H9 (cell line): ENCODE measurements around the gene TBC1D7. TPM values are rescaled to one million over a fixed set of nuclear protein-coding genes. Genes with fewer than 3 reads are reported as not detected.

ENCODE experiments used
- DNase-seq: peaks from one replicate; pipeline ENCODE4 v3.0.0-alpha.2; 2017
- H2AFZ ChIP-seq: one replicate; pipeline ENCODE4 v1.6.1; 2013; ENCODE audit warnings: mild to moderate bottlenecking, low read length, control low read depth, moderate library complexity
- H2AK5ac ChIP-seq: 2 replicates; pipeline ENCODE4 v1.6.1; 2013; ENCODE audit warnings: low read length, control low read depth, mixed read lengths; ENCODE audit not compliant: insufficient read length
- H2BK120ac ChIP-seq: one replicate; pipeline ENCODE4 v1.6.1; 2013; ENCODE audit warnings: low read depth, mild to moderate bottlenecking, low read length, control low read depth, inconsistent platforms; ENCODE audit not compliant: poor library complexity, severe bottlenecking
- H2BK12ac ChIP-seq: 2 replicates; pipeline ENCODE4 v1.6.1; 2013; ENCODE audit warnings: low read length, control low read depth, mixed read lengths, low read depth; ENCODE audit not compliant: insufficient read length
- H2BK15ac ChIP-seq: 2 replicates; pipeline ENCODE4 v1.6.1; 2013; ENCODE audit warnings: low read depth, low read length, control low read depth
- H2BK20ac ChIP-seq: one replicate; pipeline ENCODE4 v1.6.1; 2013; ENCODE audit warnings: low read depth, mild to moderate bottlenecking, low read length, control low read depth, inconsistent platforms; ENCODE audit not compliant: poor library complexity, severe bottlenecking
- H2BK5ac ChIP-seq: 2 replicates; pipeline ENCODE4 v1.6.1; 2013; ENCODE audit warnings: low read length, control low read depth, mixed read lengths; ENCODE audit not compliant: insufficient read length
- H3K14ac ChIP-seq: 2 replicates; pipeline ENCODE4 v1.6.1; 2013; ENCODE audit warnings: low read length, control low read depth; ENCODE audit not compliant: insufficient read depth
- H3K18ac ChIP-seq: 2 replicates; pipeline ENCODE4 v1.6.1; 2013; ENCODE audit warnings: low read depth, mild to moderate bottlenecking, mixed read lengths, low read length, control low read depth; ENCODE audit not compliant: insufficient read length
- H3K23ac ChIP-seq: 2 replicates; pipeline ENCODE4 v1.6.1; 2013; ENCODE audit warnings: low read length, control low read depth, mixed read lengths, low read depth; ENCODE audit not compliant: insufficient read length
- H3K23me2 ChIP-seq: 2 replicates; pipeline ENCODE4 v1.6.1; 2013; ENCODE audit warnings: low read depth, mild to moderate bottlenecking, mixed read lengths, low read length, control low read depth; ENCODE audit not compliant: insufficient read length, poor library complexity, severe bottlenecking
- H3K27ac ChIP-seq: 2 replicates; pipeline ENCODE4 v1.5.1; 2013; ENCODE audit warnings: low read length, control low read depth, mixed read lengths, low read depth; ENCODE audit not compliant: insufficient read length
- H3K27me3 ChIP-seq: 2 replicates; pipeline ENCODE4 v1.6.1; 2013; ENCODE audit warnings: low read length, control low read depth, inconsistent platforms; ENCODE audit not compliant: insufficient read depth
- H3K4ac ChIP-seq: 2 replicates; pipeline ENCODE4 v1.6.1; 2013; ENCODE audit warnings: low read depth, mild to moderate bottlenecking, control low read depth, inconsistent platforms, low read length, moderate library complexity
- H3K4me1 ChIP-seq: 2 replicates; pipeline ENCODE4 v1.6.1; 2013; ENCODE audit warnings: low read length, control low read depth, inconsistent platforms; ENCODE audit not compliant: insufficient read depth
- H3K4me2 ChIP-seq: 2 replicates; pipeline ENCODE4 v1.6.1; 2013; ENCODE audit warnings: low read length, control low read depth, mixed read lengths; ENCODE audit not compliant: insufficient read length, insufficient read depth
- H3K56ac ChIP-seq: 2 replicates; pipeline ENCODE4 v1.6.1; 2013; ENCODE audit warnings: low read depth, mild to moderate bottlenecking, mixed read lengths, low read length, control low read depth; ENCODE audit not compliant: insufficient read length
- H3K79me1 ChIP-seq: 2 replicates; pipeline ENCODE4 v1.6.1; 2013; ENCODE audit warnings: low read depth, mild to moderate bottlenecking, moderate library complexity, low read length, control low read depth, inconsistent platforms; ENCODE audit not compliant: insufficient read depth, poor library complexity, severe bottlenecking
- H3K79me2 ChIP-seq: 2 replicates; pipeline ENCODE4 v1.6.1; 2013; ENCODE audit warnings: low read length, control low read depth, inconsistent platforms; ENCODE audit not compliant: insufficient read depth
- H3K9ac ChIP-seq: 2 replicates; pipeline ENCODE4 v1.6.1; 2013; ENCODE audit warnings: low read length, control low read depth, mixed read lengths; ENCODE audit not compliant: insufficient read length; ENCODE audit errors: extremely low read depth
- H3K9me3 ChIP-seq: one replicate; pipeline ENCODE4 v1.6.1; 2013; ENCODE audit warnings: low read depth, low read length, inconsistent platforms; ENCODE audit not compliant: control insufficient read depth
- H3T11ph ChIP-seq: one replicate; pipeline ENCODE4 v1.6.1; 2013; ENCODE audit warnings: mild to moderate bottlenecking, low read length, control low read depth, inconsistent platforms
- H4K20me1 ChIP-seq: one replicate; pipeline ENCODE4 v1.6.1; 2013; ENCODE audit not compliant: control insufficient read depth, insufficient read length, insufficient read depth
- H4K5ac ChIP-seq: 2 replicates; pipeline ENCODE4 v1.6.1; 2013; ENCODE audit warnings: low read depth, mild to moderate bottlenecking, mixed read lengths, low read length, control low read depth; ENCODE audit not compliant: insufficient read length
- H4K8ac ChIP-seq: replicated peaks from 2 replicates; pipeline ENCODE4 v1.6.1; 2013; ENCODE audit warnings: low read length, control low read depth, mixed read lengths, low read depth; ENCODE audit not compliant: insufficient read length
- H4K91ac ChIP-seq: 2 replicates; pipeline ENCODE4 v1.6.1; 2013; ENCODE audit warnings: low read depth, mild to moderate bottlenecking, moderate library complexity, mixed read lengths, low read length, control low read depth; ENCODE audit not compliant: insufficient read length
- H3K27ac Mint-ChIP-seq, 3 experiments: 2 replicates in 2 of 3; 3 replicates in 1 of 3; pipeline ENCODE4 v1.8.0; 2020 to 2021; ENCODE audit warnings: mixed read lengths in 3 of 3, mild to moderate bottlenecking in 1 of 3, moderate library complexity in 1 of 3
- H3K27me3 Mint-ChIP-seq: 2 replicates; pipeline ENCODE4 v1.8.0; 2021; ENCODE audit warnings: low read depth, mild to moderate bottlenecking, moderate library complexity, mixed read lengths
- H3K36me3 Mint-ChIP-seq, 3 experiments: 2 replicates in 2 of 3; 3 replicates in 1 of 3; pipeline ENCODE4 v1.8.0; 2020 to 2021; ENCODE audit warnings: low read depth in 3 of 3, mixed read lengths in 3 of 3; ENCODE audit not compliant: insufficient read depth in 1 of 3
- H3K4me1 Mint-ChIP-seq, 2 experiments: 2 replicates each; pipeline ENCODE4 v1.8.0; 2020; ENCODE audit warnings: mixed read lengths in 2 of 2
- H3K4me3 Mint-ChIP-seq, 2 experiments: 2 replicates in 1 of 2; 3 replicates in 1 of 2; pipeline ENCODE4 v1.8.0; 2020 to 2021; ENCODE audit warnings: mild to moderate bottlenecking in 2 of 2, mixed read lengths in 2 of 2, moderate library complexity in 1 of 2
- H3K9me3 Mint-ChIP-seq, 2 experiments: 2 replicates in 1 of 2; 3 replicates in 1 of 2; pipeline ENCODE4 v1.8.0; 2020; ENCODE audit warnings: mild to moderate bottlenecking in 2 of 2, mixed read lengths in 2 of 2, moderate library complexity in 1 of 2
- CTCF ChIP-seq: fragments of 200-600 bp; sonication (generic); conservative IDR thresholded peaks from 3 replicates; pipeline ENCODE4 v1.8.0; 2021; ENCODE audit warnings: antibody characterized with exemption, mild to moderate bottlenecking
- WGBS: extraction: QIAGEN DNeasy Blood & Tissue Kit; methylation state at CpG from one replicate; pipeline ENCODE4 v1.1.7; 2013; ENCODE audit warnings: missing lambda C conversion rate, low lambda C conversion rate, mixed read lengths; ENCODE audit not compliant: insufficient read length; ENCODE audit errors: extremely low coverage; 5-methylcytosine and 5-hydroxymethylcytosine counted together
- total RNA-seq: library from RNA; stranded (reverse); gene quantifications from 2 replicates; pipeline ENCODE4 v1.2.1, GENCODE V29; 2021

Gene TBC1D7
- total RNA-seq, 1 experiment from 2014 or later, result 33.9 TPM

- H2BK120ac ChIP-seq, result no peak overlapping the region
- no peak overlapping the region for H2BK5ac ChIP-seq
- H3K9ac ChIP-seq, result no peak overlapping the region
- H3K36me3 Mint-ChIP-seq, result peaks cover 42 to 61% (median 46%) of the 10 kb centered on the region in 3 experiments
- no peak overlapping the region for H3K4ac ChIP-seq
- H2BK12ac ChIP-seq, result no peak overlapping the region
- no peak overlapping the region for H3K18ac ChIP-seq
- no peak overlapping the region for H2AK5ac ChIP-seq
- peaks cover 5 to 10% of the 10 kb centered on the region in 2 experiments for H3K4me1 Mint-ChIP-seq
- H3K27me3 ChIP-seq, result no peaks in the 10 kb centered on the region
- no peaks in the 10 kb centered on the region for H3K79me2 ChIP-seq
- H3K27ac Mint-ChIP-seq, result peak overlapping the region in 1 of 3 experiments; percentile 63; a peak in 1 of 7 replicates
- no peak for DNase-seq
- H4K20me1 ChIP-seq, result peaks cover 2% of the 10 kb centered on the region
- H3K4me1 ChIP-seq, result no peaks in the 10 kb centered on the region
- no peak overlapping the region for H3K27ac ChIP-seq
- H3K9me3 ChIP-seq, result peaks cover 16% of the 10 kb centered on the region
- H3K4me3 Mint-ChIP-seq, result no peak overlapping the region
- H3K56ac ChIP-seq, result no peak overlapping the region
- no peak overlapping the region for H4K91ac ChIP-seq
- no peak overlapping the region for H3K4me2 ChIP-seq
- peaks cover 23 to 31% of the 10 kb centered on the region in 2 experiments for H3K9me3 Mint-ChIP-seq
- H4K8ac ChIP-seq, result no peak overlapping the region
- no CpG with 5 or more reads among the region's 2 CpGs for WGBS
- TF ChIP-seq CTCF, result no peak
- no peak overlapping the region for H2AFZ ChIP-seq
- H3K79me1 ChIP-seq, result no peaks in the 10 kb centered on the region
- H2BK20ac ChIP-seq, result no peak overlapping the region
- no peak overlapping the region for H4K5ac ChIP-seq
- no peak overlapping the region for H3T11ph ChIP-seq
- H3K23me2 ChIP-seq, result no peaks in the 10 kb centered on the region
- no peaks in the 10 kb centered on the region for H3K27me3 Mint-ChIP-seq
- no peak overlapping the region for H3K23ac ChIP-seq
- no peak overlapping the region for H2BK15ac ChIP-seq
- H3K14ac ChIP-seq, result no peak overlapping the region
These were observed 42.6 kb downstream of the TBC1D7 start for GRCh38 chr6:13285705-13286104.
